Activated CD8-positive, alpha-beta memory T cell treated with anti-CD3 and anti-CD28 coated beads for 4 hours (primary cell): Measurements from ENCODE around the gene FRMD4B.
"Not testable (repeated sequence)": the region's sequence is repeated elsewhere in the genome, so short reads cannot be mapped to it uniquely, and the experiment has no call there.

Experiments used
- DNase-seq, 2 donors: peaks; one replicate each; pipeline ENCODE4 v3.0.0-alpha.2; 2020; ENCODE audit warnings: low read depth in 2 of 2

FRMD4B gene

DNA sequence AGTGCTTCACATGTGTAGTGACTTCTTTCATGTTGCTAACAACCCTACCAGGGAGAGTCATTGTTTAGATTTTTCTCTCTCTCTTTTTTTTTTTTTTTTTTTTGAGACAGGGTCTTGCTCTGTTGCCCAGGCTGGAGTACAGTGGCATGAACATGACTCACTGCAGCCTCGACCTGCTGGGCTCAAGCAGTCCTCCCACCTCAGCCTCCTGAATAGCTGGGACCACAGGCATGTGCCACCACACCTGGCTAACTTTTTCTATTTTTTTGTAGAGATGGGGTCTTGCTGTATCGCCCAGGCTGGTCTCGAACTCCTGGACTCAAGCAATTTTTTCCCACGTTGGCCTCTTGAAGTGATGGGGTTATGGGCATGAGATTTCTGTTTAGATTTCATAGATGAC lies 63.4 kb downstream of the FRMD4B start:
- not testable (repeated sequence) for DNase-seq

DNA sequence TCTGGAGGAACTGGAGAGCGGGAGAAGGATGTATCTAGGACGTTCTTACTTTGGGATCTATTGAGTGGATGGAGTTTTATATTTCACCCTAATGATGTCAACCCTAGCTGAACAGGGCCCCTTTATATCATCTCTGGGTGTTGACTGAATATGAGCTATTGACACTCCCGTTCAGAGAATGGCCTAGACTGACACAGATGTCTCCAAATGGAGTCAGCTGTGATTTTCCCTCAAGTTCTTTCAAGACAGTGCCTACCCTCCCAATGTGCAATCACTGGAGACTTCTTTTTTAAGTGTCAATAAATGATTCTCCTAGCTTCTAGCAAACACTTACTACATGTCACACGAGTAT lies 63.8 kb downstream of the FRMD4B start:
- DNase-seq = no peak

DNA sequence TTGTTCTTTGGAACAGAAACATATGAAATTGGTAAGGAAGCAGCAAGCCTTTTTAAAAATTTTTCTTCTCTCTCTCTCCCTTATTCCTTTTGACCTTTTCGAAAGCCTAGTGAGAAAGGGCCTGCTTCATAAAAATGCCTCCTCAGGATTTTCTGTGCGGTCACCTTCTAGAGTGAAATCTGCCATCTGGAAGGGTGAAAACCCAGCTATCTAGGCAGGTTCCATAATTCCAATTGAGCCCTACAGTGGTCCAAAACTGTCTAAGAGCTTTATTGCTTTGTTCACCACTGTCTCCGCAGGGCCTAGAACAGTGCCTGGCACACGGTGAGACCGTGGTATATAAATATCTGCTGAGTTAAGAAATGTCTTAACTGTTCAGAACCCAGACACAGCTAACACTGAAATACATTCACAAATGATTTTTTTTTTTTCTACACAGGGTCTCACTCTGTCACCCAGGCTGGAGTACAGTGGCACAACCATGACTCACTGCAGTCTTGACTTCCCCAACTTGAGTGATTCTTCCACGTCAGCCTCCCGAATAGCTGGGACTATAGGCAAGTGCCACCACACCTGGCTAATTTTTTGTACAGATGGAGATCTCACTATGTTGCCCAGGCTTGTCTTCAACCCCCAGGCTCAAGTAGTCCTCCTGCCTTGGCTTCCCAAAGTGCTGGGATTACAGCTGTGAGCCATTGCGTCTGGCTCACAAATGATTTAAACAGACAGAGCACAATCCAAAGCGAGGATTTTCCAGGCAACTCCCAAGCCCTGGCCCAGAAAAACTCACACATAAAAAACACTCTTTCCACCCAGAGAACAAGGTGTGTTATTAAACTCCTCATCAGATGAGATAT lies 64.4 kb downstream of the FRMD4B start:
- no peak for DNase-seq

DNA sequence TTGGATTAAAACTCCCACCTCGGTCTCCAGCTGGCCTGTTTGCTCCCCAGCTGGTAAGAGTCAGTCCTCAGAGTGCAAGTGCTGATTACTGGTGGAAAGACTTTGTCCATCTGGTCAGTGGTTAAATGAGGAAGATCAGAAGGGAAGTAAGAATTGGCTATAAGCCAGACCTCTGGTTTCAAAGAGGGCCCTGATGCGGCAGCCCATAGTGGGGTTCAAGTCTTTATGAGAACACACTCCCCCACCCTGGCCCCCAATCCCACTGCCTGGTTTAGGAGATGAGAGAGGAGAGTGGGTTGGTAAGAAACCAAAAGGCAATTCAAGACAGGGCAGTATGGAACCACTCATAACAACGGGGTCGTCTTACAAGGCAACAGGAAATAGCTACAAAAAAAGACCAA lies 65.0 kb downstream of the FRMD4B start:
- no peak for DNase-seq

DNA sequence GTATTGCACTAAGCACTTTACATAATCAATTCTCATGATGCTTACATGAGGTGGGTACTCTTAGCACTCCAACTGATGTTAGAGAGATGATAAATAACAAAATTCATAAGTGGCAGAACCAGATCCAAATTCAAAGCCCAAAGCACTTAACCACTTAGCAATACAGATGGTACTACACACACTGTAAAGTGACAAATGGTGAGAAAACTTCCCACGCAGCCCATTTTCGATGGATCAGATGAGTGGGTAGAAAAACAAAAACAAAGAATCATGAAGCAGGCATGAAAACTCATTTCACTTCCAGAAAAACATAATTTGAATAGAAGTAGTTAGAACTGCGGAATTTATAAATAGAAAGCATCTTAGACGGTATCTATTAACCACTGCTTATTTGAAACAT lies 66.2 kb downstream of the FRMD4B start:
- DNase-seq = no peak

DNA sequence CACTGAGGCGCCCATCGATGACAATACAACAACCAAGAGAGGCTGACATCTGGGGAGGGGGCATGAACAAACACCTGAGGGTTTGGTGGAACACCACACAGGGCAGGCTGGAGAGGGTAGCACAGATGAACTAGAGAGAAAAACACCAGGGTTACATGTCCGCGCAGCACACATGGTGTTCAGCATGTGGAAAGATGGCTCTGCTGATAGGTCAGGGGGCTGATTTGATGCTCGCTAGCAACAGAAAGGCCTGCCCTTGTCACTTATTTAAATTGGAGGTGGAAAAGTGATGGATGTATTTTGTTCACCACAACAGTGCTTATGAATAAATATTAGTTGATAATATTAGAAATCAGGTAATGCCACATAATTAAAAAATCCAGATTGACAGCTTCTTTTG lies 67.5 kb downstream of the FRMD4B start:
- no peak for DNase-seq

DNA sequence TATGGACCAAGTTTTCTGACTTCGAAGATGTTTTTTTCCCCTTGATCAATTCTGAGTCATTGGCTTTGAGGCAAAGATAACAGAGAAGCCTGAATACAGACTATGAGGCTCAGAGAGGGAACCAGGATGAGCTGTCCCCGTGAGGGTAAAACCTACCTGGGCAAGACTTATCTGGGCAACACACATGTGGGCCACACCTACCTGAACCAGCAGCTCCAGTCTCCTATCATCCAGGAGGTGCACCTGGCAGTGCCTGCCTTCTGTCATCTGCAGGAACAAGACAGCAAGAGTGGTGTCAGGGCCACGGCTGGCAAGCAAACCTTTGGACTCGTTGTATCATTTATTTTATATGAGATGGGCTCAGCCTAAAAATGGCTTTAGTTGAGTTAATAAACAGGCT lies 72.6 kb downstream of the FRMD4B start:
- DNase-seq = no peak

DNA sequence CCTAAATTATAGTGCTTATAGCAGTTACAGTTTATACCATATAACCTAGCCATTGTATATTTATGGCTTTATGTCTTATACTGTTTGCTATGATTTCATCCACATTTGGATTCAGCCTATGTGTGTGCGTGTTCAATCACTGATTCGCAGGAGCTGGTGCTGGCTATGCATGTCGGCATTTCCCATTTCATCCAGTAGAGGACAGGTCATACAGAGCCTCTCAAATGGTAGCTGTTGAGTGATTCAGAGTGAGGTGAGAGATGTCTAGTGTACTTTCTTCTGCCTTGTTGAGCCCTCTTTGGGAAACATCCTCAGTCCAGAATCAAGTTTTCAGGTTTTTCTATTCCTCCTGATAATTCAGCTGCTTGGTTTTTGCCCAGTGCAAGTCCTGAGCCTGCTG lies 76.1 kb downstream of the FRMD4B start:
- DNase-seq = no peak

DNA sequence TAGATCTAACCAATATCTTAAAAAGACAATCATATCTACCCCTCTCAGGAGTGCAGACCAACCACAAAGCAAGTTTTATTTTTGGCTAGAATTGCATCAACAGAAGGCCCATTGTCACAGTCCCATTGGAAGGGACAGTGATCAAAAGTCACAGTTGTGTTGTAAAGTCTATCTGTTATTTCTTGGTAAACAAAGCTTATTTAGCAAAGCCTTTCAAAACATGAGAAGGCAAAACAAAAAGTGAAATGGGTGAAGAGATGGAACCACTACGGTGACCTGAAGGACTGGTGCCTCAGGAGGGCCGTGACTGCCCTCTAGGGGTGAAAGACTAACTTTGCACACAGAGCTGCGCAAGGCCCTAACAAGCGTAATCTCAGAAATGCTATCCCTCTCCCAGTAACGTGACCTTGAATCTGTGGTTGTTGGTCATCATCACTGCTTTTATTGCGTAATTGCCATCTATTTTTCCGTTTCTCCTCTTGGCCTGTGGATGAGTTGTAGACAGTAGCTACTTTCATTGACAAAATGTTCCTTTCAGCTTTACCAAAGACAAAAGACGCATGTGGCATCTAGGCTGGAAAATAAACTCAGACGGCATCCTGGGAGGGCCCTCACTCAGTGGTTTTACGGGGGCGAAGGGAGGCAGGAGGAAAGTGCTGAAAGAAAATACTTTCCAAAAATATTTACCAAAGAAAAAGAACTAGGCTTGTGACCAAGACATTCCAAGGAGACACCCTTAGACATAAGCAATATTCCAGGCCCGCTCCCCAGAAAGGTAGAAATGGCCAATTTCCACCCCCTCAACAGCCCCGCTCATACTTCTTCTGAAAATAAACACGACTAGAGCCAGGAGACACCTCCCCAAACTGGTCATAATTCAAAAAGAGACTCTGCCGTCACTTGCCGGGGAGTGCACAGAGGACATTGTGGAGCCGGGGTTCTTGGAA lies 79.4 kb downstream of the FRMD4B start:
- peak; percentile 30 to 44 for DNase-seq

DNA sequence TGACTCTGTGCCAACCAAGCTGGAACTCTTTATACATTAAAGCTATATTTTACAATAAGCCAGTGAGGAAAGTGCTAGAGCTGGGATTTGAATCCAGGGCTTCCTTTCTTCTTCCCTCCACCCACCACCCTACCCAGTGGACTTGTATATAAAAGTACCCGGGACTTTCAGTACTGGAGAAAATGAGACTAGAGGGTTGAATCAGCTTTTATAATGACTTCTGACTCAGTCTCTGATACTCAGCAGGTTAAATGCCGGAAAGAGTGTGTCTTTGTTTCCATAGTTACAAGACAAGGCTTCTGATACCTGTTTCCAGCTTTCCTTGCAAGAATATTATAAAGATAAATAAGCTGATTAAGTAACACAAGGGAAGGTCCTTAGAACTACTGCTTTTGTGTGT lies 80.9 kb downstream of the FRMD4B start:
- no peak for DNase-seq

DNA sequence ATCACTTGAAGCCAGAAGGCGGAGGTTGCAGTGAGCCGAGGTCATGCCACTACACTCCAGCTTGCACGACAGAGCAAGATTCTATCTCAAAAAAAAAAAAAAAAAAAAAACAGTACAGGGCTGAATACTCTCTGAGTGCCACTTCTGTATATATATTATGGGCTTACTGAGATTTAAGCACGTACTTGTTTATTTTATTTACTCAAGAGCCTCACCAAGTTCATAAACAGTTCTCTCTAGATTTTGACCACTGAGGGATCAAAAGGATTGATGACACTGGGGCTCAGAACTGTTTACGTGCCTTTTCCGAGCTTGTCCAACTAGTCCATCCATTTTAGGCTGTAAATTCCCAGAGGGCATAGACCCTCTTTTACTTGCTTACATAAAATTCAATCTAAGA lies 81.5 kb downstream of the FRMD4B start:
- DNase-seq = no peak

DNA sequence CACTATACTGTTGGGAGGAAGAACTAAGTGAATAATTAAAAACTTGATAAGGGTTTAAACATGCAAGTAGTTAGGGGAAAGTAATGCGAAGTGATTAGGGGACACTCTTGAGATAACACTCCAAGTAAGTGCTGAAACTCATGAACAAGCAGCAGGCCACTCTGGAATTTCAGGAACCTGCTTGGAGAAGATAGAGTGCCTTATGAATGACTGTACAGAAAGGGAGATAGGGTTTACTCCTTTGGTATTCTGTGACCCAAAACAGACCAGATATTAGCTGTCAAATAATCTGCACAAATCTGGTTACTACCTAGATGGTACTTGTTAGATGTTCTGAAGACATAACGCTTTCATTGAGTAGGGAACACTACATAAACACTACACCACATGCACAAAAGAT lies 85.6 kb downstream of the FRMD4B start:
- no peak for DNase-seq

DNA sequence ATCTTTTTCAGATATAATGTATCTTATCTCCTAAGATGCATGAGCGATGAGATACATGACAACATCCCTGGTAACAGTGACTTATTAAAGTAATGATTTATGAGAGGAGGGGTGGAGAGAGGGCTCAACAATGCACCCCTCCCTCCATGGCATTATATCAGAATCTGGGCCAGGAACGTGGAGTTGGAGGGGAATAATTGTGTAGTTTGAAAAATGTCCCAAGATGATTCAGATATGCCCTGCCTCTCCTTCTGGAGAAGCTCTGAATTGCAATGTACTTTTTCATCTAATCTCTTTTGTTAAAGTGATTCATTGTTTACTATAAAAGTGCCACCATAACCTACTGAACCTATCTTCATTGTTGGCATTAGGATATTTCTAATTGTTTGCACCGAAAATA lies 86.5 kb downstream of the FRMD4B start:
- DNase-seq = no peak

DNA sequence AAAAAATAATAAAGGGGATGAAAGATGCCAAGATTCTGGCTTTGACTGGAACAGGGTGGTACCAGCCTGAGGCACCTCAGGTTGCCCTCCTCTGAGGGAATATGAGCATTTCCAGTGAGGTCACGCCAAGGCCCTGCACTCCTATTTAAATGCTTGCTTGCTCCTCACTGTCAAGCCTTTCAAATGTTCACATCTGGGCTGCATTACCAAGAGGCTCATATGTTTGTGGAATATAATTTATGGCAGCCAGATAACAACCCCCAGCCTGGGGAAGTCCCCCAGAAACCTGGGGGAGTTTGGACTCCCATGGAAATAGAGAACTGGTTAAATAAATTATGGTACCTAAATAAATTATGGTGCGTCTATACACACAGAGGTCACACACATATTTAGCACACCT lies 88.4 kb downstream of the FRMD4B start:
- DNase-seq = no peak

DNA sequence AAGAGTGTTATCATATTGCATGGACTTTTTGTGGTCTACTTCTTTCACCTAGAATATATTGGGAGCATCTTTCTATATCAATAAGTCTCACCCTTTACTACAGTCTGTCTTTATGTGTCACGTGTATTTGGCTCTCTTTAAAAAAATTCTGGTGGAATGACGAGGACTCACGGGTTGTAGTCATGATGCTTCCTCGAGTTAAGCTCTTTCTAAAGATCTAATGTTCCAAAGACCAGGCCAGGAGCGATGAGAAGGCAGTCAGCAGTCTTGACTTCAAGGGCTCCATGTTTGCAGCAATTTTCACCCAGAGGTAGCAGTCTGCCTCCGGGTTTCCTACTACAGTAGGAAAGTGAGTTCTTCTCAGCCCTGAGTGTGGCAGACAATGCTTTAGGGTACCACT lies 88.9 kb downstream of the FRMD4B start:
- no peak for DNase-seq

DNA sequence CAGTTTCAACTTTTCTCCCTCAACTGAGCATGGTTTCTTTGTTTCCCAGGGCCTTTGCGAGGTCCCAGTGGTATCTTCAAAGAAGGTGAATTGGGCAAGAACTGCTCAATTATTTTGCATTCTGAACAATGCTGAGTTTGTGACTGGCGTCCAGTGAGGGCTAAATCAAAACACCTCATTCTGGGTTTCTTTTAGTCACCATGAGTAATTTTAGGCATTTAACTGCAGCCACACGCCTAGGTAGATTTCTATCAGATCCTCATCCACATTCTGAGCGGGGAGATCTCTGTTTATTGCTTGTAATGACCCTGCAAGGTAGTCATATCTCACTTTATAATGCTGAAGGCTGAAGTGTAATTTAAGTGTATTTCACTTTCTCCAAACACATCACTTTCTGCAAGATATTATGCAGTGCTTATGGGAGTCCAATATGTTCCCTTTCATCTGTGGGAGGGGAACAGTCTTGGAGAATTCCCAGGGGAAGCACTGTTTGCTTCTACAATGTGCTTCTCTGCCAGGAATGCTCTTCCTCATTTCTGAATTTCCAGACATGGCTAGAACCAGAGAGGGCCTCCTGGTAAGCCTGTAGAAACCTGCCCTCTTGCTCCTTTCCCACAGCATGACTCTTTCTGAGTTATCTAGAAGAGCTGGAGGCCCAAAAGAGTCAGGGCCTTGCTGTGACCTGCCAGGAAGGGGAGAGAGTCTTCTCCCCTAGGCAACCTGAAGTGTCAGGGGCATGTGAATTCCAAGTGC lies 91.7 kb downstream of the FRMD4B start:
- no peak for DNase-seq

DNA sequence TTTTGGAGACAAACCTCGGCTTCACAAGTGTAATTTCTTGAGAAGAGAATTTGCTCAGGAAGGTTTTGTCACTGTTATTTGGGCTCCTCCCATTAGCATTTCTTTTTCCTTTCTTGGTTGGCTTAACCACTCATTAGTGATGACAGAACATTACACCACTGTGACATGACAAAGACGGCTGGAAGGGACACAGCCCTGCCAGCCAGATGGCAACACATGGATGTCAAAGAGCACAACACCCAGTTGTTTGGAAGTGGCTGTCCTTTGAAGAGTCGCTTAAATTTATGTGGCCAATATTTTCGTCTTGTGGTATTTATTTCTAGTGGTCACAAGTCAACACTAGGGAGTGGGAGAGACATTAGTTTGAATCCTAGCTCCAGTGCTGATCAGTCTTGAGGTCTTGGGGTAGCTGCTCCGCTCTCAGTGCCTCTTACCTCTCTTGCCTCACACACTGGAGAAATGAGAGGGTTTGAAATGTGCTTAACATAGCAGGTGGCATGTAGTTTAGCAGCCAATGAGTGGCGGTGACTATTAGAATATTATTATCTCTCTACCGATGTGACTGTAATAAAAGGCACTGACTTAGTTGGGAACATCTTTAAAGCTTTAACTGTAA lies 92.8 kb downstream of the FRMD4B start:
- no peak for DNase-seq

DNA sequence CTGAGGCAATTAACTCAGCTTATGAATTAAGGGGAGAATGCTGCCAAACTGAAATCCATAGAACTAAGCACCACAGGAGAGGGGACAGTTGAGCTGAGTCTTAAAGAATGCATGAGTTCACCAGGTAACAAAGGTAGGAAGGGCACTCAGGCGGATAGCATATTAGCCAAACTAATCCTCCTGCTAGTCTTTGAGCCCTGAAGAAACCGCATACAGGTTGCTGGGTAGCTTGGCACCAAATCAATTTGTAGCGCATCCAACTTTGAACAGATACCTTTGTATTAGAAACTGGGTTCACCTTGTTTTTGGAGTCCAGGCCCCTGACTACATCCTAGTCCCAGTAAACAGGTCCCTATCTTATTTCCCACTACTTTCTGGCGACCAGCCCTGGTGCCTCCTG lies 93.7 kb downstream of the FRMD4B start:
- no peak for DNase-seq

DNA sequence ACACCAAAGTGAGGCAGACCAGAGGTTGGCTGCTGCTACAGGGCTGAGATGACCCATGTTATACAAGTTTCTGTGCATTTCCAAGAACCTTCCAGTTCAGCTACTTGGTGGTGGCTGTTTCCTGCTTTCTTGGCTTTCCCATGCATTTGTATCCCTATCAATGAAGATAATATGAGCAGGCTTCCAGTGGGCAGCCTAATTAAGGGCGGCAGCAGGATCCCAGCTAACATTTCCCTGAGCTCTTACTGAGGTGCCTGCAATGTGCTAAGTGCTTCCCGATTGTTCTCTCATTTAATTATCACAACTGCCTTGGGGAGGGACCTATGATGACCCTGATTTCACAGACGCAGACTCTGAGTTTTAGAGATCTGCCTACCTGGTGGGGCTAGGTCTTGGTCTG lies 95.5 kb downstream of the FRMD4B start:
- no peak for DNase-seq

DNA sequence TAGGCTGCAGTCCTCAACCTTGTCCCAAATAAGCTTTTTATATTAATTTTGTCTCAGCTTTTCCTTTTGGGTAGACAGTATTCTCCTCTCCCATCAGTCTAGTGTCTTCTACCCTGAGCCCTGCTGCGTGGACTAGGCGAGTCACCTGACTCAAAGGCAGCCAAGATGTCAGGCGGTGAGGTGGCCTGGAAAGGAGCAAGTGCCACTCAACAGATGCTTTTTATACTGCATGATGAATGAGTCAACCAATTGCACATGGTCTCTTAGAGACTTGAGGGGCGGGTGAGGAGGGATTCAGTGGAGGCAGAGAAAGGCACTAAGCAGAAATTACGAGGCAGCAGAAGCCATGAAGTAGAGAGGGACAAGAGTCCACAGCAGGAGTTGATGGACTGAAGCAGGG lies 95.9 kb downstream of the FRMD4B start:
- DNase-seq = no peak

DNA sequence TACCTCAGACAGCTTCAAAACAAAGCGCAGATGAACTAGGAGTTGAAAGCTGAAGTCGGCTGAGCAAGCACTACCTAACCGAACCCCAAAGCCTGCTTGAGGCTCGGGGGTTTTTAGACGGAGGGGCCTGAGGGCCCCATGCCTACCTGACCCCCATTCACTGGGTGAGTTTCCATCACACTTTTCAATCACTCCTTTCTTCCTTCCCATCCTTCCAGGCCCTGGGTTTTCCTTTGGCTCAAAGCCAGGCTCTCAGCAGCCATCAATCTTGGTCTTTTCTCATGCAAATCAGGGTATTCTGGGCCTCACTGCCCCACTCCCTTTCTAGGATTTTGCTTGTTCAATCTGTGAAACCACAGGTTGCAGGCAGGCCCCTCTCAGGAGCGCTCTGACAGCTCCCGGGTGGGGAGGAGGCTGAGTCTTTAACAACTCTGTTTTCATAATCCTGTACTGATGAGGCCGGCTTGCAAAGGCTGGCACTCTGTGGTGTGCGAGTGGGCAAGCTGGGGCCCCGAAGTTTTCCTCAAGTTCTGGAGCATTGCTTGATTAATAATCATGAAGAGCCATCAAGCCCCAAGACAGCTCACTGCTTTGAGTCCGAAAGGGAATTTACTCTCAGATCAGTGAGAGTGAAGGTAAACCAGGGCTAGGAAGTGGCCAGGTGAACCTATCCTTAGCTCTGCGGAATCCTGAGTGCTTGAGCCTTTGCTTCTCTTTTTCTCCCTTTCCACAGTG lies 97.6 kb downstream of the FRMD4B start:
- no peak for DNase-seq
